Right lung (tissue), 5 donors: ENCODE measurements around the gene SCPEP1. TPM values are rescaled to one million over a fixed set of nuclear protein-coding genes. Genes with fewer than 3 reads are reported as not detected.
A peak's percentile ranks its signal among the peaks of the same experiment; 100 is the strongest.

Experiments
- DNase-seq, 2 donors: peaks; one replicate each; pipeline ENCODE4 v3.0.0-alpha.2; 2013
- polyA plus RNA-seq, 5 donors: library from polyadenylated mRNA; unstranded; fragments of 120-200 nt; gene quantifications; one replicate each; pipeline versions ENCODE4 v1.2.1 to v1.2.3, GENCODE V29; 2013; ENCODE audit warnings: inconsistent platforms in 1 of 5, low replicate concordance in 1 of 5; ENCODE audit not compliant: insufficient read length in 5 of 5, insufficient read depth in 1 of 5

Gene SCPEP1
- polyA plus RNA-seq, 5 donors = 48.7 to 61.9 (median 54.9) TPM

DNA sequence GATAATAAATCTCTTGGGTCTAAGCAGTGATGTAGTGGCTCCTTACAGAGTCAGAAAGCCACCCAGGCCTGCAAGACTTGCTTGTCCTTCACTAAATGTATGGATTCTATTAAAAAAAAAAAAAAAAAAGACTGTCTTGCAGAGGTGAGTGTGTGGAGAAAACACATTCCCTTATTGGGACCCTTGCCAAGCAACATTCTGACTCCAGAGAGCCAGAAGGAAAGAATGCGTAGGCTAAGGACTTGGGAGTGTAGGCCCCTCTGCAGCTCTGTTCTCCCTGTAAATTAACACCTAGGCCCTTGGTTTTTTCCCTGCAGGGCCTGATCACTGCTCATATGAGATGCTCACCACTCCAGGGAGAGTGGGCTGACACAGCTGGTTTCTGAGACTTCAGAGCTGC lies 17.8 kb downstream of the SCPEP1 start:
- peak in 1 of 2 donors; percentile 7 for DNase-seq

DNA sequence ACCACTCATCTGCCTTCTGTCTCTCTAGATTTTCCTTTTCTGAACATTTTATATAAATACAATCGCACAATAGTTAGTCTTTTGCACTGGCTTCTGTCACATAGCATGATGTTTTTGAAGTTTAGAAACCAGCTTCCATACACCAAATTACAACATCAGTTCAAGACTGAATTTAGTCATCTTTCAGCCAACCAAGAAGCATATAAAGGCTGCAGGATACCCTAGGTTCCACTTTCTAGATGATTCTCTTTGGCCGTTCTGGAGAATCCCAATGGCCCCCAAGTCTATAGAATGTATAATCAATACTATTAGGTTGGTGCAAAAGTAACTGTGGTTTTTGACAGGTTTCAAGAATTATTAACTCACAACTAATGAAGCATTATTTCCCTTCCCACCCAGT lies 19.4 kb downstream of the SCPEP1 start:
- no peak for DNase-seq

DNA sequence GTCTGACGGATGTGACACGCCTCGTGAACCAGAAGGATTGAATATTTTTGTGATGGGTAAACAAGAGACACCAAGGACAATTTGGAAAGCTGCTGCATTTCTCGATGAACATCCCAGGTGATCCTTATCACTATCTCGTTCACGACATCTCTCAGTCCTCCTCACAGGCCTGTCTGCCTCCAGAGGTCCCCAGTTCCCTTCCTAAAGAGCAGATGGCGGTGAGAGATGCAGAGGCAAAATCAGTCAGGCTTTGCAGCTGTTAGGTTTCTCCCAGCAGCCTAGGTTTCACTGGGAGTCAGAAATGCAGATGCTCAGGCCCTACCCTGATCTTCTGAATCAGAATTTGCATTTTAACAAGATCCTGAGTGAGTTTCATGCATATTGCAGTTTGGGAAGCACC lies 23.6 kb downstream of the SCPEP1 start:
- DNase-seq = no peak

DNA sequence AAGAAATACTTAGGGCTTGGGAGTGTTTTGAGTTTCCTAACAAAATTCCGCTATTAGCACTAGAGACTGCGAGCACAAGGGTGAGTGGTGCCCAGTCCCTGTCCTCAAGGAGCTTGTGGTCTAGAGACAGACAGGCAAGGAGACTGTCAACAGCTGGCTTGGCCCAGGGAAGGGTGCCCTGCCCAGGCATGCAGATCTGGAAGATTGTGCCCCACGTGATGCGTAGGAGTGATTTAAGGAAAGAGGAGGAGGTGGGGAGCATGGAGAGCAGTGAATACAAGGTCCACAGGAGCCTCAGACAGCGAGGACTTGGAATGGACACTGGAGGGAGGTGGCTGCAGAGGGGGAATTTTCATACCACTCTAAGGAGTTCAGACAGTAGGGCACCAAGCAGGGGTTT lies 25.0 kb downstream of the SCPEP1 start:
- DNase-seq = no peak

DNA sequence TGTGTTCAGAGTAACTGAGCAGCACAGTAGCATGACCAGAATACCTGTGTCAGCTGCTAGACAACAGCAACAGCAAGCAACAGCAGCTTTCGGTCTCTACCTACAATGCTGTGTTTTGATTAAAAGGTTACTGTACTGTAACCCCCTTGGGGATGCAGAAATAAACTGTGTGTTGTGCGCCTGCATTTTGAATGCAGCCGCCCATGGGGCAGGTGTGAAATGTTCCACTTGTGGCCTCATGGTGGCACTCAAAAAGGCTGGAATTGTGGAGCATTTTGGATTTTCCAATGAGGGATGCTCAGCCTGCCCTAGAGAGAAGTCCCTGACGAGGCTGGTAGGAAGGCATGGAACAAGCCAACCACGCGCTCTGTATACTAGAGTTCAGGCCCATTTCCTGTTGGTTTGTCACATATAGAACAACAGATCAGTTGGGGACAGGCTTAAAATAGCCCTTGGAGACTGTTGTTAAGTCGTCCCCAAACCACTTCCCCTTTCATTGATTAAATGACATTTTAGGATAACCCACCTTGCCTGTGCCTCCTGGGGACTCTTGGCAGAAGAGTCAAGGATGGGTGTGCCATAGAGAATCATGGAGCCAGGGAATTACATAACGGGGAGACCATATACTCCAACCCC lies 27.1 kb downstream of the SCPEP1 start:
- no peak for DNase-seq

DNA sequence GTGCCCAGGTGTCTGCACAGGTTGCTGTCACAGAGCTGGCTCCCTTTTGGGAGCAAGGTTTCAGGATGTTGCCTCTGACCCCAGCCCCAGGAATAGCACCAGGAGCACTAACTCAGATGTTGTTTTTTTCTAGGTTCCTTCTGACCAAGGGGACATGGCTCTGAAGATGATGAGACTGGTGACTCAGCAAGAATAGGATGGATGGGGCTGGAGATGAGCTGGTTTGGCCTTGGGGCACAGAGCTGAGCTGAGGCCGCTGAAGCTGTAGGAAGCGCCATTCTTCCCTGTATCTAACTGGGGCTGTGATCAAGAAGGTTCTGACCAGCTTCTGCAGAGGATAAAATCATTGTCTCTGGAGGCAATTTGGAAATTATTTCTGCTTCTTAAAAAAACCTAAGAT lies 28.1 kb downstream of the SCPEP1 start:
- DNase-seq = no peak

DNA sequence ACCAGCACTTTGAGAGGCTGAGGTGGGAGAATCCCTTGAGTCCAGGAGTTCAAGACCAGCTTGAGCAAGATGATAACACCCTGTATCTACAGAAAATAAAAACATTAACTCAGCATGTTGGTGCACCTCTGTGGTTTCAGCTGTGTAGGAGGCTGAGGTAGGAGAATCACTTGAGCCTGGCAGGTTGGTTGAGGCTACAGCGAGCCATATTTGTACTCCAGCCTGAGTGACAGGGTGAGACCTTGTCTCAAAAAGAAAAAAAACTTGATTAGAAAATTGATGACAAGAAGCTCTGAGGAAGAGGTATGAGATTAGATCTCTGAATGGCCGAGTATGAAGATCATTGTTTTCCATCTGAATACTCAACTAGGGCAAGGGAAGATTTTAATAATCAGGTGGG lies 31.0 kb downstream of the SCPEP1 start:
- no peak for DNase-seq

DNA sequence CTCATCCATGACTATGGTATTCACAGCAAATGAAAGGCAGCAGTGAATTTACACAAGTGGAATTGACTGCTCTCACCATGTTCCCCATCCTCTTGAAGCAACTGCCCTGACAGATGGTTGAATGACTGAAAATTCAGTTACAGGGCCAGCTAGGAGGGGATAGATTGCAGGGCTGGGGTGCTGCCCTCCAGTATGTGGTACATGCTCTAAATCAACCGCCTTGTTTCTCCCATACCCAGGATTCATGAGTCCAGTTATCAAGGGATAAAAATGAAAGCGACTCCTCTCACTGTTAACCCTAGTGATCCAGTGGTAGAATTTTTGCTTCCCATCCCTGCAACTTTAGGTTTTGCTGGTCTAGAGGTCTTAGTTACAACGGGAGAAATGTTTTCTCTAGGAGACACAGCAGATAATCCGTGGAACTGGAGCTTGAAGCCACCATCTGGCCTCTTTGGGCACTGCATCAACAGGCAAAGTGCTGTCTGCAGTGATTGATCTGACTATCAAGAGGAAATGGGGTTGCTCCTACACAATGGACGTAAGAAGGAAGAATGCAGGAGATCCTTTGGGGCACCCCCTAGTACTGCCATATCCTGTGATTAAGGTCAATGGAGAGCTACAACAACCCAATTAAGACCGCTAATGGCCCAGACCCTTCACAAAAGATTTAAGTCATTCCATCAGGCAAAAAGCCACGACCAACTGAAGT lies 32.0 kb downstream of the SCPEP1 start:
- DNase-seq = no peak

DNA sequence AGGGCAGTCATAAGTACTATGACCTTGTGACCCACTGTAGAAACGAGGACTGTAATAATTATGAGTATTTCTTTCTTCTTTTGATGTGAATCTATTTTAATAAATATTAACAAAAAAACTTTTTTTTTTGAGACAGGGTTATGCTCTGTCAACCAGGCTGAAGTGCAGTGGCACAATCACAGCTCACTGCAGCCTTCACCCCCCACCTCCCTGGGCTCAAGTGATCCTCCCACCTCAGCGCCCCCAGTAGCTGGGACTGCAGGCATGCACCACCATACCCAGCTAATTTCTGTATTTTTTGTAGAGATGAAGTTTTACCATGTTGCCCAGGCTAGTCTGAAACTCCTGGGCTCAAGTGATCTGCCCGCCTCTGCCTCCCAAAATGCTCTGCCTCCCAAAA lies 32.6 kb downstream of the SCPEP1 start:
- no peak for DNase-seq

DNA sequence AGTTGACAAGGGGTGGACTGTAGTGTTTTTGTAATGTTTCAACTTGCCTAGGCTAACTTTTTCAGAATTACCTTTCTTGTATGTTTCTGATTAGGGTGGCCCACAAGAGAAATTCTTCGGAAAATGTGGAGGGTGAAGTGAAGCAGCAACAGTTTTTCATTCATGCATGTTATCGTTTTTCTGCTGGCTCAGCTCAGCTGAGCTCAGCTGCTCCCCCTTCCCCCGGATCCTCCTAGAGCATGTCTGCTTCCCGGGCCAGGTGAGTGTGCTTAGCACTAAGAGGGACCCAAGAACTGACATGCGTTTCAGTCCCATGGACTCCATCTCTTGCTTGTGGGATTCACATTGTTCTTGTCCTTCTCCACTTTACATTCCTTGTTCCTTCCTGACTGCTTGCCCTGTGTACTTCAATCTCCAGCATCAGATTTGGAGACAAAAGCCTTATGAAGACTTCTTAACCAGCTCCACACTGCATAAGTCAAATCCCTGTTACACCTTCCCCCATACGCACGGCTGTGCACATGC lies 33.6 kb downstream of the SCPEP1 start:
- DNase-seq = no peak

DNA sequence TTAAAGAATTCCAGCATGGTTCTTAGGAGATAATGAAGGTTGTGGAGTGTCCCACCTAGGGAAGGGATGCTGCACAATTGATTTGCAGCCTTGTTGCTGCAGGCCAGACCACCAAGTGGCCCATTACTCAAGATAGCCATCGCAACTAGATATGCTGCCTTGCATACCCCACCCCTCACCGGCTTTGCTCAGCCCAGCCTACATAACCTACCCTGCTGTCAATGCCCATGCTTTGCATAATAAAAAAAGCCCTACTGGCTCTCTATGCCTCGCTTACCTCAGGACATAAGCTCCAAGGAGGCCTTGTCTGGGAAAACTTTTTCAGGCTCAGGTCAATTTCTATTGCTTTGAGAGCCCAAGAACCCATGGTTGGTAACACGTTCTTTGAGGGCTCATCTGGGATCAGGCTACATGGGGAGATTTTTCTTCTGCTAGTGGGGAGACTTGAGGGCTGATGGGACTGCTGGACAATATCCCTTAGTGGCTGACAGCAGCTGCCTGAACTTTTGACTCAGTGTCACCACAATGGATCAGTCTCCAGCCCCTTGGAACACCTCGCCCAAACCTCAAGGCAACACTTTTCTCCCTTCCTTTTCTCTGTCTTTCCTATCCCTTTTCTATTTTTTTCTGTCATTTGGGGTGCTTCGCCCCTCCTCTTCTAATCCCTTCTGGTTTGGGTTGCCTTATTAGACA lies 38.3 kb downstream of the SCPEP1 start:
- DNase-seq = no peak

DNA sequence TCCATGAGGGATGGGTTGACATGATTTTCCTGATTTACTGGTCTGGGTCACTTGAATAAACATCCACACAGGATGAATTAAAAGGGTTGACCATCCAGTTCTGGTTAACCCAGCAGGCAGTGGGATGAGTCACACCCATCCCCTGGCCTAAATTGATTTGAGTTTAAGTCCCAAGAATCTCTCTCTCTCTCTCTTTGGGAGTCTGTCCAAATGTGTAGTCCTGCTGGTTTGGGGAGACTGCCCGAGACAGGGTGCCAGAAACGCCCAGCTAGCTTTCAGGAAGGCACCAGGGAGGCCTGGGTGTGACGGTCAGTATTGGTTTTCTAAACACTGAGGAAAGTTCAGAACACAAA lies 38.8 kb downstream of the SCPEP1 start:
- no peak for DNase-seq

DNA sequence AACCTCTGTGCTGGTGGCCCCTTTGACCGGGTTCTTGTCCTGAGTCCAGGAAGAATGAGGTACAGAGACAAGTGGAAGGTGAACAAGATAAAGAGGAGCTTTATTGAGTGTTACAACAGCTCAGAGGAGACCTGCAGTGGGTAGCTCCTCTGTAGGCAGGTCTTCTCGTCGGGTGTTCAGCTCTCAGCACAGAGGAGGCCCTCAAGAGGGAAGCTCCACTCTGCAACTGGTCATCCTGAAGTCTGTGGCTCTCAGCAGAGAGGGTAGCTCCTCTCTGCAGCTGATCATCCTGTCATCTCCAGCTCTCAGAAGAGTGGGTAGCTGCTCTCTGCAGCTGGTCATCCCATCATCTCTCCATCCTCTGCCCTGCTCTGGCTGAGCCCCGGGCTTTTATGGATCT lies 39.7 kb downstream of the SCPEP1 start:
- DNase-seq = no peak

DNA sequence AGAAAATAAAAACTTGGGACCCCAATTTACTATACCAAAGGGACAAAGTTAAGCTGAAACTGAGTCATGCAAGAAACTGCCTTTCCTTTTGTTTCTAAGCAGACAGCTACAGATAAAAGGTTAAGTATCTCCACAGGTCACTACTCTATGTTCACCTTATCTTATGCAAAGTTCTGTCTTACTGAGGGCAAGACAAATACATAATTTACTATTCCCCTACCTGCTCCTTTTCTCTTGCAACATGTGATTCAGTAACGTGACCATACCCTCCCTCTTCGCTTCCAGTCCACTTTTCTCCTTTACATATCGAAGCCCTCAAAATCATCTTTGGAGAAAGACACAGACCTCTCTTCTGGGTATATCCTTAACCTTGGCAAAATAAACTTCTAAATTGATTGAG lies 42.3 kb downstream of the SCPEP1 start:
- DNase-seq = no peak

DNA sequence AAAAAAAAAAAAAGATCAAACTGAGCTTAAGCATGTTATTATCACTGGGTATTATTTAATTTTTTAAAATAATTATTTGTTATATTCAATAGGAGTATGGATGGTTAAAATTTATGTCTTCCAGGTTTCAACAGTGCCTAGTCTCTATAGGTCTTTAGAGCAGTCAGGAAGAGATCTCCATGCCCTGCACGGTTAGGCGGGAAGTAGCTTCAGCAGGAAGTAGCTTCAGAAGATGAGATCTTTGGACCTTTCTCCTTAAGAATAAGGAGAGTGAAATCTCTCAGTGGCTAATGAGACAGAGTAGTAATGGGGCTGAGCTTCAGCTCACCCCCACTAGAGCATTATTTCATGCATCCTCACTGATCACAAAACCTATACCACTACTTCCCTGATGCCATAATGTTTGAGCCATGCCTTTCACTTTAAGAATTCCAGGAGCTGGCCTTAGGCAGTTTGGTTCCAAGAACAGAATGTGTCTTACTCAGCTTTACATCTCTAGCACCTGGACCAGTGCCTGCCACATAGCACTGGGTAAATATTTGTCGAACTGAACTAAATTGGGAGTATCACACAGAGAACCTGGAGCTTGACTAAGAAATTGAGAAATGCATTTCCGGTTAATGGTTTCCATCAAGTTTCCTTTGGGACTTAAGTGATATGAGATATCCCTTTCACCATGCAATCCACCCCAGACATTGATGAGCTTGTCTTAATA lies 43.5 kb downstream of the SCPEP1 start:
- DNase-seq = no peak

DNA sequence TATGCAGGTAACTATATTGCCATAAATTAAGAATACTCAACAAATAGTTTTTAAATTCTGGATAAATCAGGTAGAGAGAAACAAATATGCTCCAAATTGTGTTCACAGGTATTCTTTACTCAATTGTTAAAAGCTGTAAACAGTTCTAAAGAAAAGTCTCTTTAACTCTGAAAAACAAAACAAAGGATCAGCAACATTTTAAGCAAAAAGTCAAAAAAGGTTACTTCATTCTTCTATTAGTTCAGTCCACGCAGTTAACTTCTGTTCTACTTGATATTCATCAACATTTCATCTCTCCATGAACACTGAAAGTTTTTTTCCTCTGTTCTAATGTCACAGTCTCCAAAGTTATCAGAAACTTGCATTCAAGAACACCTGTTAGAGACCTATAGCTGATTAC lies 47.9 kb downstream of the SCPEP1 start:
- no peak for DNase-seq

DNA sequence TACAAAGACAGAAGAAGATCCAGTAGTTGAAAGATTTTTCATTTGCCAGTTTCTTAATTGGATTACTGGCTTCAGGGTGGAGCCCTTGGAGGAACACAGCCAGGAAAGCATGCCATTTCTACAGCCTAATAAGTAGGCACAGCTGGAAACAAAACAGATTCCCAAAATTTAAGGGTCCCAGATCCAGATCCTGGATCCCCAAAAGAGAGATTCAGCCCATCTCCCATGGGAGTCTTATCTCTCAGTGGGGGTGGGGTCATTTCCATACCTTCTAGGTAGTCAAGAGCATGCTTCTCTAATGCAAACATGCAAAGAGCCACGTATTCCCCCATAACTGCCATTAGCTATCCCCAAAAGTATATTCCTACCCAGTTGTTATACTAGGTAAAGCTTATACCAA lies 49.9 kb downstream of the SCPEP1 start:
- DNase-seq = no peak

DNA sequence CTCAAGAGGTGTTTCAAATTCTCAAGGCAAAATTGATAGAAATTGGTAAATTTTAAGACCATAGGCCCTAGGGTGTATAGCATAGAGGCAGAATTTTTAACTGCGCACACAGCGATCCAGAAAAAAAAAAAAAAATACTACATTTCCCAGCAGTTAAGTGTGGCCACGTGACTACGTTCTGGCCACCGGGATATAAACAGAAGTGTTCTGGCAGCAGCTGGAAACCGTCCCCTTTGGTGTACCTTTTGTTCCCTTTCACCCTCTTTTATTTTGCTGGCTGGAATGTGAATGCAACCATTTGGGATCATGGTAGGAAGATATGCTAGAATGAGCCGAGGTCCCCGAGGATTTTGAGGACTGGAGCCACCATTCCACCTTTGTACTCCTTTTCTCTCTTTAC lies 54.4 kb downstream of the SCPEP1 start:
- peak in 1 of 2 donors; percentile 25 for DNase-seq

DNA sequence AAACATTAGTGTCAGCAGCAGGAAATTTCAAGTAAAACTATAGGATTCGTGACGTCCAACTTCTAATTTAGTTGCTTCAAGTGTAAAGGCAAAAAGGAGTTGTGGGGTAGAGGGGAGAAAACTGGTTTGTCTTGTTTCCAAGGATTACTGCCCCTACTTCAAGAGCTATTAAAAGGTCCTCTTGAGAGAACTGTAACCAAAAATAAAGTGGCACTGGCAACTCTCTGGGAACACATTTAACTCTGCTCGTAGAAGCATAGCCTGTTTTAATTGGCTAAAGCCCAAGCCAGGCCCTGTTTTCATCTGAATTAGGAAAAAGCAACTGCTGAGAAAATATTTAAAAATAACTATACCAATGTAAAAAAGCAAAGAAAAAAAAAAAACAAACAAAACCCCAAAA lies 55.4 kb downstream of the SCPEP1 start:
- peak; percentile 70 to 77 for DNase-seq

DNA sequence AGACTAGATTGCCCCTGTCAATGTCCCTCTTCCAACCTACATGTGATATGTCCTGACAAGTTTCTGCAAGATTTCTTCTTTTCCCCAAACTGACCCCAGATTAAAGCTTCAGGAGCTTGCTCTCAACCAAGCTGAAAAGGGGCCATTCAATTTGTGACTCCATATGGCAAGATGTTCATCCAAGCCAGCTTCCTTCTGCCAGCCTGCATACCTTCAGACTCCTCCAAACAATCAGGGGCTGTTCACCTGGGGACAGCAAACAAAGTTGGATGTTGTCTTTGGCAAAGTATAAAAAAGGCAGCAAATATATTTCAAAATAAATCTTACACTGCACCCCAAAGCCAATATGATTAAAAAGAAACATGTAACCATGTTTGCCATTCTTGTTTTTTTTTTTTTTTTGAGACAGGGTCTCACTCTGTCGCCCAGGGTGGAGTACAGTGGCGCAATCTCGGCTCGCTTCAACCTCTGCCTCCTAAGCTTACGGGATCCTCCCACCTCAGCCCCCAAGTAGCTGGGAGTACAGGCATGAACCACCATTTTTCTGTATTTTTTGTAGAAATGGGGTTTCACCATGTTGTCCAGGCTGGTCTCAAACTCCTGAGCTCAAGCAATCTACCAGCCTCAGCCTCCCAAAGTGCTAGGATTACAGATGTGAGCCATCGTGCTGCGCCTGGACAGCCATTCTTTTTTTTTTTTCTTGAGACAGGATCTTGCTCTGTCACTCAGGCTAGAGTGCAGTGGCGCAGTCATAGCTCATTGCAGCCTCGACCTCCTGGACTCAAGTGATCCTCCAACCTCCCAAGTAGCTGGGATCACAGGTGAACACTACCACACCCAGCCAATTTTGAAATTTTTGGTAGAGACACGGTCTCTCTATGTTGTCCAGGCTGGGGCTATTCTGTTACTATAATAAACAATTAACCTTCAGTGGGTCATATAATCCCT lies 57.1 kb downstream of the SCPEP1 start:
- no peak for DNase-seq

DNA sequence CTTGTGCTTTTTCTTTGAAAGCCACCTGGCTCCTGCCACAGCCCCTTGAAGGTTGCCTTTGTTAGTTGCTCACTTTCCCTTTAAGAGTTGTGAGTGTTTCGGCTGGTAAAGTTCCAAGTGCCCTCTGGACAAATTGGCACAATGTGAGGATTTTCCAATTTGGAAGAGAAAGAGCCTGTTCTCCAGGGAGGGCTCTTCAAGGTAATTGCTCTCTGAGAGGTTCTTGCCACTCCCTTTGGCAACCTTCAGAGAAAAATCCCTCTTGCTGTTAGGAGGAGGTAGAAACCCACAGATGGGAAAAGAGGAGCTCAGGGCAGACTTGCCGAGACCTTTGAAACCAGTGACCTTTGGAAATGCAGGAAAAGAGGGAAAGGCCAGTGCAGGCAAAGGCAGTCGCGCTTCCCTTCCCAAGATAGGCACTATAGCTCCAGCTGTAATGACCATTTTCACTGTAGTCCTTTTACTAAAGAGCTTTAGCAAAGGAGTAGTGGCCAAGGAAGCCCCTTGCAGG lies 58.1 kb downstream of the SCPEP1 start:
- DNase-seq = peak in 1 of 2 donors; percentile 53
